Fibroblast of lung (primary cell): Measurements from ENCODE around the gene LARP7. TPM values are rescaled to one million over a fixed set of nuclear protein-coding genes. Genes with fewer than 3 reads are reported as not detected.

ENCODE experiments used
- DNase-seq, 2 donors: peaks; one replicate each; pipeline versions ENCODE4 v3.0.0 to v3.0.0-alpha.2; 2010; ENCODE audit warnings: low read depth in 2 of 2
- H2AFZ ChIP-seq: 2 replicates; pipeline ENCODE4 v1.5.1; 2012; ENCODE audit warnings: low read length, control low read depth, inconsistent platforms
- H3K27ac ChIP-seq: 2 replicates; pipeline ENCODE4 v1.5.1; 2011; ENCODE audit warnings: low read length, control low read depth; ENCODE audit not compliant: insufficient read depth
- H3K27me3 ChIP-seq: 2 replicates; pipeline ENCODE4 v1.5.1; 2011; ENCODE audit warnings: mild to moderate bottlenecking, low read length; ENCODE audit not compliant: control insufficient read depth, insufficient read depth
- H3K36me3 ChIP-seq: 2 replicates; pipeline ENCODE4 v1.5.1; 2011; ENCODE audit warnings: low read length; ENCODE audit not compliant: control insufficient read depth, insufficient read depth
- H3K4me1 ChIP-seq: 2 replicates; pipeline ENCODE4 v1.5.1; 2011; ENCODE audit warnings: low read length; ENCODE audit not compliant: control insufficient read depth, insufficient read depth; ENCODE audit errors: extremely low read depth
- H3K4me2 ChIP-seq: 2 replicates; pipeline ENCODE4 v1.5.1; 2011; ENCODE audit warnings: low read length, control low read depth; ENCODE audit not compliant: insufficient read depth; ENCODE audit errors: extremely low read depth
- H3K4me3 ChIP-seq, 4 experiments: fragments of 200-600 bp in 1 of 4; sonication (generic) in 1 of 4; replicated peaks in 1 of 4; 2 replicates each; pipeline ENCODE4 v1.5.1; 2011 to 2016; ENCODE audit warnings: low read length in 4 of 4, low read depth in 3 of 4, mild to moderate bottlenecking in 3 of 4, control low read depth in 2 of 4, inconsistent platforms in 1 of 4, mixed read lengths in 1 of 4; ENCODE audit not compliant: insufficient read depth in 1 of 4; ENCODE audit errors: control extremely low read depth in 1 of 4
- H3K79me2 ChIP-seq: 2 replicates; pipeline ENCODE4 v1.5.1; 2012; ENCODE audit warnings: mild to moderate bottlenecking, low read length, inconsistent platforms; ENCODE audit not compliant: control insufficient read depth, insufficient read depth
- H3K9ac ChIP-seq: 2 replicates; pipeline ENCODE4 v1.5.1; 2011; ENCODE audit warnings: mild to moderate bottlenecking, low read length, control low read depth; ENCODE audit not compliant: insufficient read depth
- H3K9me3 ChIP-seq: 2 replicates; pipeline ENCODE4 v1.5.1; 2012; ENCODE audit warnings: low read depth, low read length; ENCODE audit not compliant: control insufficient read depth, insufficient read depth
- H4K20me1 ChIP-seq: 2 replicates; pipeline ENCODE4 v1.5.1; 2011; ENCODE audit warnings: low read length; ENCODE audit not compliant: control insufficient read depth, insufficient read depth; ENCODE audit errors: extremely low read depth
- EZH2 ChIP-seq: IDR thresholded peaks from 2 replicates; pipeline ENCODE4 v1.5.1; 2012; ENCODE audit warnings: low read length, control low read depth, mild to moderate bottlenecking; ENCODE audit errors: missing control alignments
- polyA plus RNA-seq, 2 donors: library from polyadenylated mRNA; depleted of rRNA in 1 of 2; stranded (reverse) in 1 of 2; unstranded in 1 of 2; fragments of >200 nt; gene quantifications; 2 replicates each; pipeline ENCODE4 v1.2.1, GENCODE V29; 2011 to 2012; ENCODE audit warnings: missing spikeins in 1 of 2
- total RNA-seq: library from RNA; depleted of rRNA; stranded (reverse); fragments of >200 nt; gene quantifications from 2 replicates; pipeline ENCODE4 v1.2.1, GENCODE V29; 2014
- TF ChIP-seq, protein P1 (sequence below), 2 donors: IDR thresholded peaks in 1 of 2; conservative IDR thresholded peaks in 1 of 2; 1 replicate in 1 of 2; 2 replicates in 1 of 2; pipeline ENCODE4 v1.5.1; 2011 to 2012; ENCODE audit warnings: low read length in 2 of 2, control low read depth in 1 of 2, inconsistent platforms in 1 of 2, low read depth in 1 of 2, mild to moderate bottlenecking in 1 of 2

The LARP7 gene
- total and polyA plus RNA-seq, 2 donors (not counting 1 experiment from before 2014, with no cell fraction given): 37.8 to 39.1 TPM

DNA sequence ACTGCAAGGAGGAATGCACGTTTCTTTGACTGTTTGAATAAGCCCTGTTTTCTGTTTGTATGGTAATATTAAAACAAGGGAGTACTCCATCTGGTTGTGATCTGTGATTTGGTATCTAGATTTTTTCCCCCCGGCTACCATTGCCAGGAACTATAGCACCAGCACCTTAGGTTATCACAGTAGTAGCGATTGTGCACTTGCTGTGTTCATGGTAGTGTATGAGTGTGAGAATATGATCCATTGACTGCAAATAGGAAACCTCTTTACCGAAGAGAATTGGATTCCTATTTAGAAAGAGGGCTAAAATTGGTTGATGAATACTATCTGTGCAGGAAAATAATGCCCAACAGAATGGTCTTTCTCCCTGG, 69.9 kb downstream of the LARP7 start:
- H3K9ac ChIP-seq: no peak overlapping the region
- no peaks in the 10 kb centered on the region for H3K9me3 ChIP-seq
- no peak overlapping the region for H3K4me2 ChIP-seq
- H3K27me3 ChIP-seq: peaks cover 18% of the 10 kb centered on the region
- no peak overlapping the region for H3K27ac ChIP-seq
- DNase-seq: no peak
- no peaks in the 10 kb centered on the region for H3K36me3 ChIP-seq
- H3K4me1 ChIP-seq: peaks cover 2% of the 10 kb centered on the region
- H4K20me1 ChIP-seq: no peaks in the 10 kb centered on the region
- H2AFZ ChIP-seq: no peak overlapping the region
- no peaks in the 10 kb centered on the region for H3K79me2 ChIP-seq
- TF ChIP-seq, protein P1, sequence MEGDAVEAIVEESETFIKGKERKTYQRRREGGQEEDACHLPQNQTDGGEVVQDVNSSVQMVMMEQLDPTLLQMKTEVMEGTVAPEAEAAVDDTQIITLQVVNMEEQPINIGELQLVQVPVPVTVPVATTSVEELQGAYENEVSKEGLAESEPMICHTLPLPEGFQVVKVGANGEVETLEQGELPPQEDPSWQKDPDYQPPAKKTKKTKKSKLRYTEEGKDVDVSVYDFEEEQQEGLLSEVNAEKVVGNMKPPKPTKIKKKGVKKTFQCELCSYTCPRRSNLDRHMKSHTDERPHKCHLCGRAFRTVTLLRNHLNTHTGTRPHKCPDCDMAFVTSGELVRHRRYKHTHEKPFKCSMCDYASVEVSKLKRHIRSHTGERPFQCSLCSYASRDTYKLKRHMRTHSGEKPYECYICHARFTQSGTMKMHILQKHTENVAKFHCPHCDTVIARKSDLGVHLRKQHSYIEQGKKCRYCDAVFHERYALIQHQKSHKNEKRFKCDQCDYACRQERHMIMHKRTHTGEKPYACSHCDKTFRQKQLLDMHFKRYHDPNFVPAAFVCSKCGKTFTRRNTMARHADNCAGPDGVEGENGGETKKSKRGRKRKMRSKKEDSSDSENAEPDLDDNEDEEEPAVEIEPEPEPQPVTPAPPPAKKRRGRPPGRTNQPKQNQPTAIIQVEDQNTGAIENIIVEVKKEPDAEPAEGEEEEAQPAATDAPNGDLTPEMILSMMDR (conservative IDR thresholded peaks at IDR 0.05 in 1 of 2, IDR thresholded peaks at IDR 0.05 in 1 of 2; ENCODE audit: low read depth in 1 of 2, low read length in 2 of 2): no peak
- TF ChIP-seq EZH2: no peak
- peak overlapping the region in 1 of 4 experiments; percentile 52 for H3K4me3 ChIP-seq

Other genes with a start within 250 kb of the LARP7 start
- gene NEUROG2, start 121.0 kb upstream of the LARP7 start, total RNA-seq: not detected in 2 replicates
- gene NEUROG2, start 121.0 kb upstream of the LARP7 start, polyA plus RNA-seq: not detected in 2 replicates
- gene ZGRF1, start 234 bp upstream of the LARP7 start, total RNA-seq: 5.8 and 6.2 TPM in 2 replicates
- 3.1 and 4.7 TPM in 2 replicates for gene ZGRF1, start 234 bp upstream of the LARP7 start, polyA plus RNA-seq